ENCODE data around the gene PILRB.
"Not testable (repeated sequence)": the region's sequence is repeated elsewhere in the genome, so short reads cannot be mapped to it uniquely, and the experiment has no call there.

DNA sequence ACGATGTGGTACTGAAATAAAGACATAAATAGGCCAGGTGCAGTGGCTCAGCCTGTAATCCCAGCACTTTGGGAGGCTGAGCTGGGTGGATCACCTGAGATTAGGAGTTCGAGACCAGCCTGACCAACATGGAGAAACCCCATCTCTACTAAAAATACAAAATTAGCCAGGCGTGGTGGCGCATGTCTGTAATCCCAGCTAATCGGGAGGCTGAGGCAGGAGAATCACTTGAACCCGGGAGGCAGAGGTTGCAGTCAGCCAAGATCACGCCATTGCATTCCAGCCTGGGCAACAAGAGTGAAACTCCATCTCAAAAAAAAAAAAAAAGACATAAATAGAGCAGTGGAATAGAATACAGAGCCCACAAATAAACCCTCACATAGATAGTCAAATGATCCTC lies 5.9 kb downstream of the PILRB start:
- TF ChIP-seq, protein P1, sequence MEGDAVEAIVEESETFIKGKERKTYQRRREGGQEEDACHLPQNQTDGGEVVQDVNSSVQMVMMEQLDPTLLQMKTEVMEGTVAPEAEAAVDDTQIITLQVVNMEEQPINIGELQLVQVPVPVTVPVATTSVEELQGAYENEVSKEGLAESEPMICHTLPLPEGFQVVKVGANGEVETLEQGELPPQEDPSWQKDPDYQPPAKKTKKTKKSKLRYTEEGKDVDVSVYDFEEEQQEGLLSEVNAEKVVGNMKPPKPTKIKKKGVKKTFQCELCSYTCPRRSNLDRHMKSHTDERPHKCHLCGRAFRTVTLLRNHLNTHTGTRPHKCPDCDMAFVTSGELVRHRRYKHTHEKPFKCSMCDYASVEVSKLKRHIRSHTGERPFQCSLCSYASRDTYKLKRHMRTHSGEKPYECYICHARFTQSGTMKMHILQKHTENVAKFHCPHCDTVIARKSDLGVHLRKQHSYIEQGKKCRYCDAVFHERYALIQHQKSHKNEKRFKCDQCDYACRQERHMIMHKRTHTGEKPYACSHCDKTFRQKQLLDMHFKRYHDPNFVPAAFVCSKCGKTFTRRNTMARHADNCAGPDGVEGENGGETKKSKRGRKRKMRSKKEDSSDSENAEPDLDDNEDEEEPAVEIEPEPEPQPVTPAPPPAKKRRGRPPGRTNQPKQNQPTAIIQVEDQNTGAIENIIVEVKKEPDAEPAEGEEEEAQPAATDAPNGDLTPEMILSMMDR (conservative IDR thresholded peaks at IDR 0.05) = not testable (repeated sequence)
- not testable (repeated sequence) for TF ChIP-seq EZH2 (IDR thresholded peaks at IDR 0.05; ENCODE audit: low read depth)
